B cell (primary cell): Measurements from ENCODE around the gene GGA2.

ENCODE experiments used
- CTCF ChIP-seq: fragments of 200-600 bp; IDR thresholded peaks from one replicate; pipeline ENCODE4 v1.8.0; 2022; ENCODE audit warnings: antibody characterized with exemption, mild to moderate bottlenecking
- EZH2 ChIP-seq: IDR thresholded peaks from 2 replicates; pipeline ENCODE4 v1.6.1; 2012; ENCODE audit warnings: borderline replicate concordance, low read depth, mild to moderate bottlenecking, moderate library complexity, low read length; ENCODE audit not compliant: insufficient read depth, poor library complexity, severe bottlenecking

- no peak for TF ChIP-seq CTCF
- TF ChIP-seq EZH2 = no peak
These were observed 76.9 kb downstream of the GGA2 start for GRCh38 chr16:23433261-23433920.
